Measurements from ENCODE around the gene SSTR1. TPM values are rescaled to one million over a fixed set of nuclear protein-coding genes. Genes with fewer than 3 reads are reported as not detected.

The SSTR1 gene
- total RNA-seq, 2 experiments from 2014 or later = not detected

DNA sequence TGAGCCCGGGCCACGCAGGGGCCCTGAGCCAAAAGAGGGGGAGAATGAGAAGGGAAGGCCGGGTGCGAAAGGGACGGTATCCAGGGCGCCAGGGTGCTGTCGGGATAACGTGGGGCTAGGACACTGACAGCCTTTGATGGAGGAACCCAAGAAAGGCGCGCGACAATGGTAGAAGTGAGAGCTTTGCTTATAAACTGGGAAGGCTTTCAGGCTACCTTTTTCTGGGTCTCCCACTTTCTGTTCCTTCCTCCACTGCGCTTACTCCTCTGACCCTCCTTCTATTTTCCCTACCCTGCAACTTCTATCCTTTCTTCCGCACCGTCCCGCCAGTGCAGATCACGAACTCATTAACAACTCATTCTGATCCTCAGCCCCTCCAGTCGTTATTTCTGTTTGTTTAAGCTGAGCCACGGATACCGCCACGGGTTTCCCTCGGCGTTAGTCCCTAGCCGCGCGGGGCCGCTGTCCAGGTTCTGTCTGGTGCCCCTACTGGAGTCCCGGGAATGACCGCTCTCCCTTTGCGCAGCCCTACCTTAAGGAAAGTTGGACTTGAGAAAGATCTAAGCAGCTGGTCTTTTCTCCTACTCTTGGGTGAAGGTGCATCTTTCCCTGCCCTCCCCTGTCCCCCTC is 3.0 kb downstream of the SSTR1 start:
- ChIA-PET CTCF (ENCODE audit: unreplicated experiment) (no interaction called here), POLR2A (interaction anchor here (0.6 kb wide), 1 partner anchor 88 kb away, joined by 3 read pairs; no protein-coding TSS in a partner anchor)
- Histone ChIP-seq H3K27ac (ENCODE audit: low read depth, low read length, poor library complexity, severe bottlenecking) (no peak overlapping the region), H3K4me3 (ENCODE audit: low read depth, low read length, poor library complexity, severe bottlenecking) (no peak overlapping the region), H2AFZ (ENCODE audit: low read length) (no peak overlapping the region), H3K4me2 (ENCODE audit: low read length) (no peak overlapping the region), H3K9me3 (ENCODE audit: low read length) (peaks cover 19% of the 10 kb centered on the region), H3K4me1 (ENCODE audit: insufficient read depth, low read length, poor library complexity, severe bottlenecking) (peaks cover 7% of the 10 kb centered on the region), H3K9me2 (ENCODE audit: insufficient read depth, low read length) (no peaks in the 10 kb centered on the region), H4K20me1 (ENCODE audit: insufficient read depth, low read length) (no peaks in the 10 kb centered on the region), H3K36me3 (ENCODE audit: insufficient read depth, low read length) (no peaks in the 10 kb centered on the region), H3K79me2 (ENCODE audit: insufficient read depth, low read depth, low read length) (no peaks in the 10 kb centered on the region)
- BruUV-seq (replicated peaks) = no TSS peak
- TF ChIP-seq, protein P1, sequence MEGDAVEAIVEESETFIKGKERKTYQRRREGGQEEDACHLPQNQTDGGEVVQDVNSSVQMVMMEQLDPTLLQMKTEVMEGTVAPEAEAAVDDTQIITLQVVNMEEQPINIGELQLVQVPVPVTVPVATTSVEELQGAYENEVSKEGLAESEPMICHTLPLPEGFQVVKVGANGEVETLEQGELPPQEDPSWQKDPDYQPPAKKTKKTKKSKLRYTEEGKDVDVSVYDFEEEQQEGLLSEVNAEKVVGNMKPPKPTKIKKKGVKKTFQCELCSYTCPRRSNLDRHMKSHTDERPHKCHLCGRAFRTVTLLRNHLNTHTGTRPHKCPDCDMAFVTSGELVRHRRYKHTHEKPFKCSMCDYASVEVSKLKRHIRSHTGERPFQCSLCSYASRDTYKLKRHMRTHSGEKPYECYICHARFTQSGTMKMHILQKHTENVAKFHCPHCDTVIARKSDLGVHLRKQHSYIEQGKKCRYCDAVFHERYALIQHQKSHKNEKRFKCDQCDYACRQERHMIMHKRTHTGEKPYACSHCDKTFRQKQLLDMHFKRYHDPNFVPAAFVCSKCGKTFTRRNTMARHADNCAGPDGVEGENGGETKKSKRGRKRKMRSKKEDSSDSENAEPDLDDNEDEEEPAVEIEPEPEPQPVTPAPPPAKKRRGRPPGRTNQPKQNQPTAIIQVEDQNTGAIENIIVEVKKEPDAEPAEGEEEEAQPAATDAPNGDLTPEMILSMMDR (conservative IDR thresholded peaks at IDR 0.05; ENCODE audit: low read length) = no peak
- no peak for TF ChIP-seq EZH2phosphoT487 (IDR thresholded peaks at IDR 0.05; ENCODE audit: borderline replicate concordance, low read depth, low read length)
- intact Hi-C loops (cut with micrococcal nuclease; ENCODE audit: unreplicated experiment) = no loop called here
- no peak for DNase-seq (ENCODE audit: low spot score)

DNA sequence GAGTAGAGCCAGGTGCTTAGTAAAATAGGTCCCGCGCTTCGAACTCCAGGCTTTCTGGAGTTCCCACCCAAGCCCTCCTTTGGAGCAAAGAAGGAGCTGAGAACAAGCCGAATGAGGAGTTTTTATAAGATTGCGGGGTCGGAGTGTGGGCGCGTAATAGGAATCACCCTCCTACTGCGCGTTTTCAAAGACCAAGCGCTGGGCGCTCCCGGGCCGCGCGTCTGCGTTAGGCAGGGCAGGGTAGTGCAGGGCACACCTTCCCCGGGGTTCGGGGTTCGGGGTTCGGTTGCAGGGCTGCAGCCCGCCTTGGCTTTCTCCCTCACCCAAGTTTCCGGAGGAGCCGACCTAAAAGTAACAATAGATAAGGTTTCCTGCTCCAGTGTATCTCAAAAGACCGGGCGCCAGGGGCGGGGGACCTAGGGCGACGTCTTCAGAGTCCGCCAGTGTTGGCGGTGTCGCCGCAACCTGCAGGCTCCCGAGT is 3.6 kb downstream of the SSTR1 start:
- no peak overlapping the region for H3K27ac ChIP-seq (ENCODE audit: low read depth, low read length, poor library complexity, severe bottlenecking)
- POLR2A ChIA-PET = interaction anchor here (0.6 kb wide), 1 partner anchor 88 kb away, joined by 3 read pairs; no protein-coding TSS in a partner anchor
- no TSS peak for BruUV-seq (replicated peaks)
- no peaks in the 10 kb centered on the region for H4K20me1 ChIP-seq (ENCODE audit: insufficient read depth, low read length)
- no peak overlapping the region for H2AFZ ChIP-seq (ENCODE audit: low read length)
- peaks cover 7% of the 10 kb centered on the region for H3K4me1 ChIP-seq (ENCODE audit: insufficient read depth, low read length, poor library complexity, severe bottlenecking)
- H3K4me3 ChIP-seq (ENCODE audit: low read depth, low read length, poor library complexity, severe bottlenecking) = no peak overlapping the region
- CTCF ChIA-PET (ENCODE audit: unreplicated experiment) = no interaction called here
- H3K9me2 ChIP-seq (ENCODE audit: insufficient read depth, low read length) = no peaks in the 10 kb centered on the region
- no peaks in the 10 kb centered on the region for H3K36me3 ChIP-seq (ENCODE audit: insufficient read depth, low read length)
- intact Hi-C loops (cut with micrococcal nuclease; ENCODE audit: unreplicated experiment) = no loop called here
- no peak overlapping the region for H3K4me2 ChIP-seq (ENCODE audit: low read length)
- TF ChIP-seq, protein P1 (conservative IDR thresholded peaks at IDR 0.05; ENCODE audit: low read length) = no peak
- TF ChIP-seq EZH2phosphoT487 (IDR thresholded peaks at IDR 0.05; ENCODE audit: borderline replicate concordance, low read depth, low read length) = no peak
- H3K9me3 ChIP-seq (ENCODE audit: low read length) = peaks cover 15% of the 10 kb centered on the region
- H3K79me2 ChIP-seq (ENCODE audit: insufficient read depth, low read depth, low read length) = no peaks in the 10 kb centered on the region
- no peak for DNase-seq (ENCODE audit: low spot score)

DNA sequence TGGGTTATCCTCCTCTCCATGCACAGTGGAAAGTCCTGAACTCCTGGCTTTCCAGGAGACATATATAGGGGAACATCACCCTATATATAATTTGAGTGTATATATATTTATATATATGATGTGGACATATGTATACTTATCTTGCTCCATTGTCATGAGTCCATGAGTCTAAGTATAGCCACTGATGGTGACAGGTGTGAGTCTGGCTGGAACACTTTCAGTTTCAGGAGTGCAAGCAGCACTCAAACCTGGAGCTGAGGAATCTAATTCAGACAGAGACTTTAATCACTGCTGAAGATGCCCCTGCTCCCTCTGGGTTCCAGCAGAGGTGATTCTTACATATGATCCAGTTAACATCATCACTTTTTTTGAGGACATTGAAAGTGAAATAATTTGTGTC is 4.4 kb downstream of the SSTR1 start:
- H3K36me3 ChIP-seq (ENCODE audit: insufficient read depth, low read length) = no peaks in the 10 kb centered on the region
- no peak overlapping the region for H3K4me2 ChIP-seq (ENCODE audit: low read length)
- peaks cover 7% of the 10 kb centered on the region for H3K4me1 ChIP-seq (ENCODE audit: insufficient read depth, low read length, poor library complexity, severe bottlenecking)
- peaks cover 7% of the 10 kb centered on the region for H3K9me3 ChIP-seq (ENCODE audit: low read length)
- H3K9me2 ChIP-seq (ENCODE audit: insufficient read depth, low read length) = no peaks in the 10 kb centered on the region
- DNase-seq (ENCODE audit: low spot score) = peak; percentile 21
- H3K4me3 ChIP-seq (ENCODE audit: low read depth, low read length, poor library complexity, severe bottlenecking) = no peak overlapping the region
- peak overlapping the region; percentile 55; the same call in 1 of the 2 replicates for H2AFZ ChIP-seq (ENCODE audit: low read length)
- TF ChIP-seq, protein P1 (conservative IDR thresholded peaks at IDR 0.05; ENCODE audit: low read length) = no peak
- no peak for TF ChIP-seq EZH2phosphoT487 (IDR thresholded peaks at IDR 0.05; ENCODE audit: borderline replicate concordance, low read depth, low read length)
- intact Hi-C loops (cut with micrococcal nuclease; ENCODE audit: unreplicated experiment) = no loop called here
- no peaks in the 10 kb centered on the region for H3K79me2 ChIP-seq (ENCODE audit: insufficient read depth, low read depth, low read length)
- BruUV-seq (replicated peaks) = no TSS peak
- H3K27ac ChIP-seq (ENCODE audit: low read depth, low read length, poor library complexity, severe bottlenecking) = no peak overlapping the region
- no peaks in the 10 kb centered on the region for H4K20me1 ChIP-seq (ENCODE audit: insufficient read depth, low read length)
- POLR2A ChIA-PET = no interaction called here
- CTCF ChIA-PET (ENCODE audit: unreplicated experiment) = no interaction called here

Measured in OCI-LY7 (cell line).